ENCODE data around the gene KRT74.

The KRT74 gene

DNA sequence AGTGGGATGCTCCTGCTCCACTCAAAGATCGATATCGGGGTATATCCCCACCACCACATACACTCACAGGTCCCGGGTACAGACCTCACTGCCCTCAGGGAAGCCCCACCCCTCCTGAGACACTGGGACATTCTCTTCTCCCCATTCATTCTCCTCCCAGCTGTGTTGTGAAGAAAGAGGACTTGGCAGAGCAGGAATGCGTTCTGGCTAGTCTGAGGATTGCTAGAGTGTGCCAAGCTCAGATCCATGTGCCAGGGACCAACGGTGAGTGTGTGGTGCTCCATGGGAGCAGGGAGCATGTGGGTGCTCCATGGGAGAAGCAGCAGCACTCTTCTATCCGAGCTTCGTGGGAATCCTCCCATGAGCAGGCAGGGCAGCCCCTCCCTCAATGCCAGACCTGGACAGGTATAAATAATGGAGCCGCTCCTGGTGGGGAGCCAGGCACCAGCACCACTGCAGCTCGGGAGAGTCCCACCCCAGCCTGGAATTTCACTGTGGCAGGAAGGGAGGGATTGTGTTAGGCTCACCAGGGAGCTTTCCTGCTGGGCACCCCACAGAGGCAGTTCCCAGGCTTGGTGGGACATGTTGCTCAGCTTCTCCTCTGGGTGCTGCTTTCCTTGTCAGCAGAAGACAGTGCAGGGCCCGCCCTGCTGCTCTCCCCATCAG, 51.2 kb downstream of the KRT74 start:
- TF ChIP-seq, protein P1, sequence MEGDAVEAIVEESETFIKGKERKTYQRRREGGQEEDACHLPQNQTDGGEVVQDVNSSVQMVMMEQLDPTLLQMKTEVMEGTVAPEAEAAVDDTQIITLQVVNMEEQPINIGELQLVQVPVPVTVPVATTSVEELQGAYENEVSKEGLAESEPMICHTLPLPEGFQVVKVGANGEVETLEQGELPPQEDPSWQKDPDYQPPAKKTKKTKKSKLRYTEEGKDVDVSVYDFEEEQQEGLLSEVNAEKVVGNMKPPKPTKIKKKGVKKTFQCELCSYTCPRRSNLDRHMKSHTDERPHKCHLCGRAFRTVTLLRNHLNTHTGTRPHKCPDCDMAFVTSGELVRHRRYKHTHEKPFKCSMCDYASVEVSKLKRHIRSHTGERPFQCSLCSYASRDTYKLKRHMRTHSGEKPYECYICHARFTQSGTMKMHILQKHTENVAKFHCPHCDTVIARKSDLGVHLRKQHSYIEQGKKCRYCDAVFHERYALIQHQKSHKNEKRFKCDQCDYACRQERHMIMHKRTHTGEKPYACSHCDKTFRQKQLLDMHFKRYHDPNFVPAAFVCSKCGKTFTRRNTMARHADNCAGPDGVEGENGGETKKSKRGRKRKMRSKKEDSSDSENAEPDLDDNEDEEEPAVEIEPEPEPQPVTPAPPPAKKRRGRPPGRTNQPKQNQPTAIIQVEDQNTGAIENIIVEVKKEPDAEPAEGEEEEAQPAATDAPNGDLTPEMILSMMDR (IDR thresholded peaks at IDR 0.05; ENCODE audit: low read depth, low read length): no peak
- H3K27ac ChIP-seq: no peak overlapping the region
- peaks cover 95% of the 10 kb centered on the region for H3K27me3 ChIP-seq (ENCODE audit: insufficient read depth, low read depth, severe bottlenecking)
- H3K36me3 ChIP-seq: no peaks in the 10 kb centered on the region
- DNase-seq: no peak
- no peaks in the 10 kb centered on the region for H3K9me3 ChIP-seq (ENCODE audit: severe bottlenecking)
- no peak overlapping the region for H3K4me3 ChIP-seq (ENCODE audit: low read depth, low read length)

GRCh38 chr12:52521568-52522266, 51.9 kb downstream of the KRT74 start:
- Histone ChIP-seq H3K9me3 (ENCODE audit: severe bottlenecking) (no peaks in the 10 kb centered on the region), H3K27me3 (ENCODE audit: insufficient read depth, low read depth, severe bottlenecking) (peaks cover 96% of the 10 kb centered on the region), H3K36me3 (no peaks in the 10 kb centered on the region), H3K4me3 (ENCODE audit: low read depth, low read length) (no peak overlapping the region), H3K27ac (no peak overlapping the region)
- TF ChIP-seq, protein P1 (IDR thresholded peaks at IDR 0.05; ENCODE audit: low read depth, low read length): no peak
- DNase-seq: no peak

- Histone ChIP-seq H3K4me3 (ENCODE audit: low read depth, low read length) (no peak overlapping the region), H3K9me3 (ENCODE audit: severe bottlenecking) (no peaks in the 10 kb centered on the region), H3K27me3 (ENCODE audit: insufficient read depth, low read depth, severe bottlenecking) (peaks cover 96% of the 10 kb centered on the region), H3K27ac (no peak overlapping the region), H3K36me3 (no peaks in the 10 kb centered on the region)
- DNase-seq: no peak
- TF ChIP-seq, protein P1 (IDR thresholded peaks at IDR 0.05; ENCODE audit: low read depth, low read length): no peak
These were observed 52.5 kb downstream of the KRT74 start for GRCh38 chr12:52521175-52521567.

GRCh38 chr12:52519826-52520662, 53.6 kb downstream of the KRT74 start, which contains the start of gene KRT5:
KRT5 (minus strand) TSS chr12:52520394; CDS start chr12:52520296, 98 bp downstream.
- Histone ChIP-seq H3K9me3 (ENCODE audit: severe bottlenecking) (no peaks in the 10 kb centered on the region), H3K27ac (no peak within 1 kb of the TSS), H3K4me3 (ENCODE audit: low read depth, low read length) (no peak within 1 kb of the TSS), H3K36me3 (no peaks in the 10 kb centered on the region), H3K27me3 (ENCODE audit: insufficient read depth, low read depth, severe bottlenecking) (peaks cover 96% of the 10 kb centered on the region)
- TF ChIP-seq, protein P1 (IDR thresholded peaks at IDR 0.05; ENCODE audit: low read depth, low read length): no peak
- DNase-seq: no peak

DNA sequence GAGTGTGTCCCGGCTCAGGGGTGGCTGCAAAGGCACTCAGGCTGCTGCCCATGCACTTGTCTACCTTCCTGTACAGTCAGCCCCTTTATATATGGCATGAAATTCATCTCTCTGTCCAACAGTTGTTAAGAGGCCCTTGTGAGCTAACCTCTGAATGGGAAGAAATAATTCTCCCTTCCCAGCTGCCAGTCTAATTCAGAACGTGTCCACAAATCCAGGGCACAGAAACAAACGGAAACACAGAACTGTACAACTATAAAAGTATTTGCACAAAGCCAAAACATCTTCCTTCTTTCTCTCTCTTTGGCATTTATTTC, 54.3 kb downstream of the KRT74 start:
- Histone ChIP-seq H3K4me3 (ENCODE audit: low read depth, low read length) (no peak overlapping the region), H3K27ac (no peak overlapping the region), H3K9me3 (ENCODE audit: severe bottlenecking) (no peaks in the 10 kb centered on the region), H3K36me3 (no peaks in the 10 kb centered on the region), H3K27me3 (ENCODE audit: insufficient read depth, low read depth, severe bottlenecking) (peaks cover 95% of the 10 kb centered on the region)
- no peak for DNase-seq
- TF ChIP-seq, protein P1 (IDR thresholded peaks at IDR 0.05; ENCODE audit: low read depth, low read length): no peak

Measured in WERI-Rb-1 (cell line).